Activated naive CD8-positive, alpha-beta T cell treated with anti-CD3 and anti-CD28 coated beads, Interleukin-2, amount 50 U/mL, for 16 hours (primary cell): ENCODE data around the gene PTCH1.

ENCODE experiments used
- DNase-seq: peaks from one replicate; pipeline ENCODE4 v3.0.0-alpha.2; 2020; ENCODE audit warnings: low read depth, low spot score

PTCH1 gene

GRCh38 chr9:95441081-95441480 is 75.7 kb downstream of the PTCH1 start:
- no peak for DNase-seq

GRCh38 chr9:95440447-95440846 is 76.3 kb downstream of the PTCH1 start:
- no peak for DNase-seq

- DNase-seq, result no peak
Observed at GRCh38 chr9:95438561-95439357, 78.0 kb downstream of the PTCH1 start.

- no peak for DNase-seq
Observed at GRCh38 chr9:95437559-95437958, 79.2 kb downstream of the PTCH1 start.

DNA sequence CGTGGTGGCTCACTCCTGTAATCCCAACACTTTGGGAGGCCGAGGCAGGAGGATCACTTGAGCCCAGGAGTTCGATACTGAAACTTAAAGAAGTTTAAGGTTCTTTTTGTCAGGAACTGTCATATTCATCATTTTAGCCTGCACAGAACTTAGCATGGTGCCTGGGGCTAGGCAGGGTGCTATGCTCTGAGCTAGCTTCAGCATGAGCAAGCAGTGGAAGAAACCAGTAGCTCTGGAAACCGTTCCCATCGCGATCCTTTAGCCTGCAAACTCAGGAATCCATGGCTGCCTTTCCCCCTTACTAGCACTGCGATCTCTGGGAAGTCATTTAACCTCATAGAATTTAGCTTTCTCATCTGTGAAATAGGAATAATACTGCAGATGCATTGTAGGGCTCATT is 80.4 kb downstream of the PTCH1 start:
- no peak for DNase-seq

- no peak for DNase-seq
Observed at GRCh38 chr9:95435074-95435728, 81.6 kb downstream of the PTCH1 start.

- no peak for DNase-seq
Observed at GRCh38 chr9:95434116-95435073, 82.4 kb downstream of the PTCH1 start.

DNA sequence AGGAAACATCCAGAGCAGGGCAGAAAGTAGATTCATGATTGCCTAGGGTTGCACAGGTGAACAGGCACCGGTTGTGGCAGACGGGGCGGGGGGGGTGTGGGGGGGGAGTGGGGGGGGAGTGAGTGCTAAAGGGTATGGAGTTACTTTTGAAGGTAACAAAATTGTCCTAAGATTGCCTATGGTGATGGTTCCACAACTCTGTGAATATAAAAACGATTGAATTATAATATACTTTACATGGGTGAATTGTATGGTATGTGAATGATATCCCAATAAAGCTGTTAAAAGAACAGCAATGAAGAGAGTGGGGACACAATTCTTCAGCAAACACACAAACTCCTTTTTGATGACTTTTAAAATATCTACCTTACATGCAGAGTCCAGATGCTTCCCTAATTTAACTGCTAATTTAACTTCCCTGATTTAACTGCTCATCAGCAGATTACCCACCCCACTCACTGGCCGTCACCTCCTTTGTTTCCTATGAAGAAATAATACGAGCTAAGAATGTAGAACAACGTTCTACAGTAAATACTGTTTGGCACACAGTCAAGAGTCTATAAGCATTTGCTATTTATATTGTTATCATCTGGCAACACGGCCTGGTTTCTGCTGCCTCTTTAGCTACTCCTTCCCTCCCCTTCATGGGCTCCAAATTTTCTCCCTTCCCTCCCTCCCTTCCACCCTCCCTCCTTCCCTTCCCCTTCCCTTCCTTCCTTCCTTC is 83.5 kb downstream of the PTCH1 start:
- DNase-seq, result no peak

DNA sequence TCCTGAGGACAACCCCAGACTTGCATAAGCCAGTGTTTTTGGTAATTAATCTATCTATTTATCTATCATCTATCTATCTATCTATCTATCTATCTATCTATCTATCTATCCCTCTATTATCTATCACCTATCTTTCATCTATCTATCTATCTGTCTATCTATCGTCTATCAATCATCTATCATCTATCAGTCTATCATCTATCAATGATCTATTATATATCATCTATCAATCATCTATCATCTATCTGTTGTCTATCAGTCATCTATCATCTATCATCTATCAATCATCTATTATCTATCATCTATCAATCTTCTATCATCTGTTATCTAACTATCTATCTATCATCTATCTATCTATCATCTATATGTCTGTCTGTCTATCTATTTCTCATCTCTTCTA is 85.5 kb downstream of the PTCH1 start:
- DNase-seq, result no peak

DNA sequence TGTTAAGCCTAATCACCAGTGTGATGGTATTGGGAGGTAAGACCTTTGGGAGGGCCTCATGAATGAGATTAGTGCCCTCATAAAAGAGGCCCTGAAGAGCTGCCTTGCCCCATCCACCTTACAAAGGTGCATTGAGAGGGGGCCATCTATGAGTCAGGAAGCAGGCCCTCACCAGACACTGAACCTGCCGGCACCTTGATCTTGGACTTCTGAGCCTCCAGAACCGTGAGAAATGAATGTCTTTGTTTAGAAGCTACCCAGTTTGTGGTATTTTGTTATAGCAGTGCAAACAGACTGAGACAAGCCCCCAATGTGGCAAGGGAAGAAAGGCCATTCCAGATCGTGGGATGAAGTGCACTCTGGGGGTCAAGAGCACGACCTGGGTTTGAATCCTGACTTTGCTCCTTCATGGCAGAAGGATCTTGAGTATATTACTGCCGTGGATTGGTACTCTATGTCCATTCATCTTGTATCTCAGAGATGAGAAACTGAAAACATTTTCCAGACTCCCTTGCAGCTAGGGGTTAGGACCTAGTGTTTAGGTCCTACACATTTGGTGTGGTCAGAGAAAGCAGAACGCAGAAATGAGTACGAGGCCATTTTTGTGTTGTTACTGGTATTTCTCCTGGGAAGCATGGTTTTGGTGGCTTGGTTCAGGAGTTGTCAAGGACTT is 86.7 kb downstream of the PTCH1 start:
- DNase-seq, result no peak

DNA sequence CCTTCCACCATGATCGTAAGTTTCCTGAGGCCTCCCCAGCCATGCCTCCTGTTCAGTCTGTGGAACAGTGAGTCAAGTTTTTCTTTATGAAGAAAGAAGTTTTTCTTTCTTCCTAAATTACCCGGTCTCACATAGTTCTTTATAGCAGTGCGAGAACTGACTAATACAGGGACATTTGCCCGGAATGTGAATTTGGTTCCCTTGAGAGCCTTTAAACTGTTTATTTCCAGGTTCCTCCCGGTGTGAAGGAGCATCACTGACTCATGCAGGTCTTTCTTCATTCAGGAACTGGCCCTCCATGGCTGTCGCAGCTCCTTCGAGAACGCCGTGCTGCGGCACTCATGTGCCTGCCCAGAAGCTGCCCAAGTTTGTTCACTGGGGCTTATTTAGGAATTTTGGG is 87.7 kb downstream of the PTCH1 start:
- no peak for DNase-seq

GRCh38 chr9:95425910-95426551 is 90.7 kb downstream of the PTCH1 start:
- DNase-seq, result no peak

DNA sequence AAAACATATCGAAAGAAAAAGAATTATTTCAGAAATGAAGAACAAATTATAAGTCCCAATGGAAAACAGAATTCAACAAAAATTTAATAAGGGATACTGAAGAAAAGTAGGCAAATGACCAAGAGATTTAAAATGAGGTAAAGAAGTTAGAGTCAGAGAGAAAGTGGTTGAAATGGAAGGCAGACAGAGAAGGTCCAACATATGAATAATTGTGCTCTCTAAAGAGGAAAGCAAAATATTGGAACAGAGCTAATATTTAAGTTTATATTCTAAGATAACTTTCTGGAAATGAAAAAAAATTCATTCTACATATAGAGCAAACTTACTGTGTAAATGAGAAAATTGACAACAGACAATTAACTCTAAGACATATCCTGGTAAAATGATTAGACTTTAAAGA is 94.1 kb downstream of the PTCH1 start:
- no peak for DNase-seq

DNA sequence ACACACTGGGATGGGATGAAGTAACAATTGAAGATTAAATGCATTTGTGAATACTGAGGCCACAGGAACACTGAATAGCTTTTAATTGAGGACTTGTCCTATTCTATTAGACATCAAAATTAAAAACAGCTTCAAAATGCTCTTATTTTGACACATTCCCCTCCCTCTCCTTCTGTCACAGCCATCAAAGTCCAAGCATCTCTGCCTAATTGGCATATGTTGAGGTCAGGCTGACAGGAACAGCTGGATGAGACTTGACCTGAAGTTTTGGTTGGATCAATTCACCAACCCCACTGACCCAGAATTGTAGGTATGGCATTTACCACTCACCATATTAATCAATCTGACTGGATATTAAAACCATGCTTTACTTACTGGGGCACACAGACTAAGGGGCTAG is 96.3 kb downstream of the PTCH1 start:
- no peak for DNase-seq

DNA sequence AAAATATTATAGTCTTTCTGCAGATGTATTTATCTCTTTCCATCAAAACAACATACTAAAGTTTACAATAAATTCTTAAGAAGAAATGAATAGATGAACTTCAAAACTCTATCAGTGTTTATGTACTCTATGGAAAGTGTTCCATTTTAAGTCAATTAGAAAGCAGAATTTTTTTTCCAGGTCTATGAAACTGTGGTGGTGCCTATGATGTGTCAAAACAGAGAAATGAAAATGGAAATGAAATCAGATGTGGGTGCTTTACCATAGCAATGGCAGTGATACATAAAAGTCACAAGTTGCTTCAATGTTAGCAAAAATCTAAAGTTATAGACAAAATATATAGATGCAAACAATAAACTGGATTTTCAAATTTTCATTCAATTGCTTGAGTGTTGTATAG is 97.3 kb downstream of the PTCH1 start:
- DNase-seq, result no peak

DNA sequence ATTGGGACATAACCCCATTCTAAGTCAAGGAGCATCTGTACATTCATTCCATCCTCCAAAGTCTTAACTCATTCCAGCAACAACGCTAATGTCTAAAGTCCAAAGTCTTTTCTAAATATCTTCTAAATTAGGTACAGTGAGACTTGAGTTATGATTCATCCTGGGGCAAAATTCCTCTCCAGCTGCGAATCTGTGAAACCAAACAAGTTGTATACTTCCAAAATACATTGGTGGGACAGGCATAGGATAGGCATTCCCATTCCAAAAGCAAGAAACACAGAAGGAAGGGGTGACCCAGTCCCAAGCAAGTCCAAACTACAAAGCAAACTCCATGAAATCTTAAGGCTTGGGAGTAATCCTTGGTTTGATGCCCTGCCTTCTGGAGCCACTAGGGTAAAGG is 101.6 kb downstream of the PTCH1 start:
- DNase-seq, result no peak

GRCh38 chr9:95413793-95414192 is 103.0 kb downstream of the PTCH1 start:
- no peak for DNase-seq

DNA sequence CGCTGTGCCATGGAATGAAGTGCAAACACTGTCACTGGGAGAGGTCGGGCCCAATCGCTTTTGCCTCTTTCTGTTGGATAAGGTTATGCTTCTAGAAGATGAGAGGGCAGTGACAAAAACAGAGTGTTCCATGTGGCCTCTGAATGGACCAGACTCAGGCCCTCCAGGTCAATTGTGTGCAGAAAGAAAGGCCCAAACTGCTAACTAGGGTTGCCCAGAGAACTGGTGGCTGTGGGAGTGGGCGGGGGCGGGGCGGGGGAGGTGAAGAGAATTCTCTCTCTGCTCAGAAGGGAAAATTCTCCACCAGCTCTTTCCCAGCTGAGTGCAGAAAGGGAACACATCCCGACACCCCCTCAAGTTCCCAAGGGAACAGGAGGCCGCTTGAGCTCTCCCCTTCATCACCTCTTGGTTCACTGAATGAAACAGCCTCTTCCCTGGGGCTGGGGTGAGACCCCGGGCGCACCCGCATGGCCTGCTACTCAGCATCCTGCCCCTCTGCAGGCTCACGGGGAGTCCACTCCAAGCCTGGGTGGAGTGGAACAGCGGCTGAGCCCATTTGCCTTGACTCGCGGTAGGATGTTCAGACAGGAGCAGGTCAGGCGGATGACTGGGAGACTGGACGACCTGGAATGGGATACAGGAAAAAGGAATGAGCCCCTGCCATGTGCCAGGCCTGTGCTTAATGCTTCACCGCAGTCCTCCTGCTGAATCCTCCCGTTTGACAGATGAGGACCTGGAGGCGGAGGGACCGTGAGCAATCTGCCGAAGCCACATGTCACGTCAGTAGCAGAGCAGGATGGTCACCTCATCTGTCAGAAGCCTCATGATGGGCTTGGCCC is 105.5 kb downstream of the PTCH1 start:
- no peak for DNase-seq

DNA sequence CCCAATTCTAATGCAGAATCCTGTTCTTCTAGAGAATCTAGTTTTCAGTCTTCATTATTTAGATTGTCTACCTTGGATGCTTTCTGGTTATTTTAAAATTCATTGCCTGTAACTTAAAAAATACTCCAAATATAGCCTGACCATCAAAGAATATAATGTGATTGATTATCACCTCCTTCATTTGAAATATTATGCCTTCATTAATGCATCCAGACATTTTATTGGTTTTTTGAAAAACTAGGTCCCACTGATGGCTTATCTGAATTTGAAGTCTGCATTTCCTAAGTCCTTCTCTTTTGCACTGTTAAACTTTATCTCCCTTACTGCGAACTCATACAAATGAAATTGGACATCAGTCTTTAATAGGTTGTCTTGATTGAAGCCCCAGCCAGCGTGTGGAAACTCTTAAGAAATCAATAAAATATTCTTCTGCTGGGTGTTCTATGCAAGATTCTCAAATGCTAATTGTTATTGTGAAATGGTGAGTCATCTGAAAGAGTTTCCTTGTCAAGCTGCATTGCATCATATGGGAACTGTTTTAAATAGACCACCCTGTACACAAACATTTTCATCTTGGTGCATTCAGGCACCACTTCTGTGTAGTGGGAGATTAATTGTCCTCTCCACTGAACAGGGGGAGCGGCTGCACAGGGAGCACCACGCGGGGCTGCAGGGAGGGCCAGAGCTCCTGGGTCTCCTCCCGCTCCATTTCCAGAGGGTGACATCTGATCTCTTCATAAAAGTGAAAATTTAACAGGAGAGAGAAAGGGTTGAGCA is 106.9 kb downstream of the PTCH1 start:
- no peak for DNase-seq
